ENCODE results near the gene DNAJC16. TPM values are rescaled to one million over a fixed set of nuclear protein-coding genes. Genes with fewer than 3 reads are reported as not detected.

Gene DNAJC16
- total and polyA plus RNA-seq, 2 of the 4 experiments (the other 2 are of a cell fraction), result 8.0 to 13.1 TPM

DNA sequence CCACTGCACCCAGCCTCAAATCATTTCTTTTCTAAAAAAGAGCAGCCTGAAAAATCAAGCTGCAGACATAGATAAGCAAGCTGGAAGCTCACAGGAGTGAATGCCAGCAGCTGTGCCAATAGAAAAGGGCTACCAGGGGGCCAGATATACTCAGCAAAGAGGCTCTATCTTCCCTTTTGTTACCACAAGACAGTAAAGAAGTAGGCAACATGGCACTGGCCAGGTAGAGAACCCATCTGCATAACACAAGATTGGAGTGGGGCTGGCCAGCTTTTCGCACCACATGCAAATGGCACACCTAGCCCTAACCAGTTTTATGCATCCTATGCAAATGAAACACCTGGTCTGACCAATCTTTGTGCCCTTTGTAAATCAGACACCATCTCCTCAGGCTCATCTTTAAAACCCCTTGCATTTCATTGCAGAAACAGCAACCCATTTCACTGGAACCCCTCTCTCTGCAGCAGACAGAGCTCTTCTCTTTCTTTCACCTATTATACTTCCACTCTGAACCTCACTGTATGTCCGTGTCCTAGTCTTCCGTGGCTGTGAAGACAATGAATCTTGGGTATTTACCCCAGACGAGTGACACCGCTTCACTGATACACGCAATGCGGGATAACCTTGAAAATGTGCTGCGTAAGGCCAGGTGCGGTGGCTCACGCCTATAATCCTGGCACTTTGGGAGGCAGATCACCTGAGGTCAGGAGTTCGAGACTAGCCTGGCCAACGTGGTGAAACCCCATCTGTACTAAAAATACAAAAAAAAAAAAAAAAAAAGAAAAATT lies 17.8 kb upstream of the DNAJC16 start (continued):
- TF ChIP-seq, protein P1, sequence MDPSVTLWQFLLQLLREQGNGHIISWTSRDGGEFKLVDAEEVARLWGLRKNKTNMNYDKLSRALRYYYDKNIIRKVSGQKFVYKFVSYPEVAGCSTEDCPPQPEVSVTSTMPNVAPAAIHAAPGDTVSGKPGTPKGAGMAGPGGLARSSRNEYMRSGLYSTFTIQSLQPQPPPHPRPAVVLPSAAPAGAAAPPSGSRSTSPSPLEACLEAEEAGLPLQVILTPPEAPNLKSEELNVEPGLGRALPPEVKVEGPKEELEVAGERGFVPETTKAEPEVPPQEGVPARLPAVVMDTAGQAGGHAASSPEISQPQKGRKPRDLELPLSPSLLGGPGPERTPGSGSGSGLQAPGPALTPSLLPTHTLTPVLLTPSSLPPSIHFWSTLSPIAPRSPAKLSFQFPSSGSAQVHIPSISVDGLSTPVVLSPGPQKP (IDR thresholded peaks at IDR 0.05; ENCODE audit: borderline replicate concordance, low read depth, low read length), result no peak

DNA sequence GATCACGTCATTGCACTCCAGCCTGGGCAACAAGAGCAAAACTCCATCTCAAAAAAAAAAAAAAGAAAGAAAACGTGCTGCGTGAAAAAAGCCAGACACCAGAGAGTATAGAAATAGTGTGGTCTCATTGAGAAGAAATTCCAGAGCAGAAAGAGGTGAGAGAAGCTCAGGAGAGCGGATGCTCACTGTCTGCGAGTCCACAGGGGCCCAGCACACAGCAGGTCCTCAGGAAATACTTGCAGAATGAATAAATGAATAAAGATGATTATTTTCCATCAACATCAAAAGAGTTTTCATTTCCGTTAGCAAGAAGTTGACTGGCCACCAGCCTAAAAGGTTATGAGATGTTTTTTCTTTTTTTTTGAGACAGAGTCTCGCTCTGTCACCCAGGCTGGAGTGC lies 17.1 kb upstream of the DNAJC16 start:
- CTCF ChIA-PET, result interaction anchor here (0.7 to 0.9 kb wide), 2 partner anchors 8 to 240 kb away, joined by 3 to 4 read pairs; no protein-coding TSS in a partner anchor
- H3K4me2 ChIP-seq (ENCODE audit: low read depth, low read length), result no peak overlapping the region
- intact Hi-C loops (cut with micrococcal nuclease), result no loop called here
- dilution Hi-C loops (cut with HindIII; ENCODE audit: low sequenced_read_pairs, unreplicated experiment), result no loop called here
- H3K4me3 ChIP-seq (ENCODE audit: insufficient read depth, low read depth, low read length), result no peak overlapping the region
- H3K9me1 ChIP-seq (ENCODE audit: insufficient read depth, low read length), result no peaks in the 10 kb centered on the region
- no peak overlapping the region for H3K18ac ChIP-seq (ENCODE audit: low read depth, low read length)
- no peak overlapping the region for H4K91ac ChIP-seq (ENCODE audit: insufficient read depth, low read depth, low read length)
- H2BK15ac ChIP-seq (ENCODE audit: low read depth, low read length), result no peak overlapping the region
- H2BK120ac ChIP-seq (ENCODE audit: low read depth, low read length), result no peak overlapping the region
- no peaks in the 10 kb centered on the region for H3K9me3 ChIP-seq (ENCODE audit: control insufficient read depth, insufficient read depth, low read length)
- no peak overlapping the region for H4K5ac ChIP-seq (ENCODE audit: low read depth, low read length)
- H4K20me1 ChIP-seq (ENCODE audit: insufficient read depth, low read length), result no peaks in the 10 kb centered on the region
- no peak overlapping the region for H2BK20ac ChIP-seq (ENCODE audit: low read depth, low read length)
- no peaks in the 10 kb centered on the region for H3K79me1 ChIP-seq (ENCODE audit: low read depth in 1 of 2, low read length in 2 of 2)
- H3K36me3 ChIP-seq (ENCODE audit: control insufficient read depth, insufficient read depth, low read length), result peaks cover 5% of the 10 kb centered on the region; the same call in 1 of the 2 replicates
- H3K4me1 ChIP-seq (ENCODE audit: control insufficient read depth, insufficient read depth, low read length), result no peaks in the 10 kb centered on the region; the same call in 1 of the 2 replicates
- no peak for DNase-seq
- no peaks in the 10 kb centered on the region for H3K27me3 ChIP-seq (ENCODE audit: control insufficient read depth, insufficient read depth, low read length)
- no CpG with 5 or more reads among the region's 7 CpGs for WGBS, 2 experiments (ENCODE audit: extremely low coverage in 2 of 2, insufficient read length in 1 of 2)
- ATAC-seq (ENCODE audit: low read depth), result no peak
- H3K56ac ChIP-seq (ENCODE audit: extremely low read depth, insufficient read depth, low read length), result no peak overlapping the region
- no peak overlapping the region for H3K9ac ChIP-seq (ENCODE audit: low read depth, low read length)
- no peak overlapping the region for H3K14ac ChIP-seq (replicated peaks; ENCODE audit: low read depth, low read length)
- in situ Hi-C loops (cut with MboI; ENCODE audit: low sequenced_read_pairs), result loop anchor here (10.0 kb wide), 1 partner anchor 195 kb away; no protein-coding TSS in a partner anchor
- no peak overlapping the region for H3K27ac ChIP-seq (ENCODE audit: insufficient read depth, low read length)
- BruUV-seq (replicated peaks), result no TSS peak
- no peak overlapping the region for H2AK5ac ChIP-seq (ENCODE audit: low read depth, low read length)
- no peak overlapping the region for H3K23ac ChIP-seq (ENCODE audit: low read depth, low read length)
- no peak overlapping the region for H2AFZ ChIP-seq (replicated peaks; ENCODE audit: low read length, poor library complexity)
- no peak overlapping the region for H2AK9ac ChIP-seq (replicated peaks; ENCODE audit: low read depth, low read length, poor library complexity)
- POLR2A ChIA-PET (ENCODE audit: unreplicated experiment), result no interaction called here
- H3K4ac ChIP-seq (ENCODE audit: low read depth, low read length), result no peak overlapping the region
- no peak overlapping the region for H2BK5ac ChIP-seq (ENCODE audit: low read depth, low read length, poor library complexity, severe bottlenecking)
- H4K8ac ChIP-seq (ENCODE audit: low read depth in 2 of 2, low read length in 2 of 2), result no peak overlapping the region
- TF ChIP-seq CHD1 (IDR thresholded peaks at IDR 0.05; ENCODE audit: low read depth, low read length), result no peak
- TF ChIP-seq RFX5 (IDR thresholded peaks at IDR 0.05; ENCODE audit: low read depth, low read length), result no peak
- no peak for TF ChIP-seq POLR2A (IDR thresholded peaks at IDR 0.05; ENCODE audit: low read depth, low read length)
- TF ChIP-seq, protein P1 (IDR thresholded peaks at IDR 0.05; ENCODE audit: borderline replicate concordance, low read depth, low read length), result no peak
- TF ChIP-seq, protein P2, sequence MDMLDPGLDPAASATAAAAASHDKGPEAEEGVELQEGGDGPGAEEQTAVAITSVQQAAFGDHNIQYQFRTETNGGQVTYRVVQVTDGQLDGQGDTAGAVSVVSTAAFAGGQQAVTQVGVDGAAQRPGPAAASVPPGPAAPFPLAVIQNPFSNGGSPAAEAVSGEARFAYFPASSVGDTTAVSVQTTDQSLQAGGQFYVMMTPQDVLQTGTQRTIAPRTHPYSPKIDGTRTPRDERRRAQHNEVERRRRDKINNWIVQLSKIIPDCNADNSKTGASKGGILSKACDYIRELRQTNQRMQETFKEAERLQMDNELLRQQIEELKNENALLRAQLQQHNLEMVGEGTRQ (IDR thresholded peaks at IDR 0.05; ENCODE audit: low read depth, low read length), result no peak
- TF ChIP-seq, protein P3, sequence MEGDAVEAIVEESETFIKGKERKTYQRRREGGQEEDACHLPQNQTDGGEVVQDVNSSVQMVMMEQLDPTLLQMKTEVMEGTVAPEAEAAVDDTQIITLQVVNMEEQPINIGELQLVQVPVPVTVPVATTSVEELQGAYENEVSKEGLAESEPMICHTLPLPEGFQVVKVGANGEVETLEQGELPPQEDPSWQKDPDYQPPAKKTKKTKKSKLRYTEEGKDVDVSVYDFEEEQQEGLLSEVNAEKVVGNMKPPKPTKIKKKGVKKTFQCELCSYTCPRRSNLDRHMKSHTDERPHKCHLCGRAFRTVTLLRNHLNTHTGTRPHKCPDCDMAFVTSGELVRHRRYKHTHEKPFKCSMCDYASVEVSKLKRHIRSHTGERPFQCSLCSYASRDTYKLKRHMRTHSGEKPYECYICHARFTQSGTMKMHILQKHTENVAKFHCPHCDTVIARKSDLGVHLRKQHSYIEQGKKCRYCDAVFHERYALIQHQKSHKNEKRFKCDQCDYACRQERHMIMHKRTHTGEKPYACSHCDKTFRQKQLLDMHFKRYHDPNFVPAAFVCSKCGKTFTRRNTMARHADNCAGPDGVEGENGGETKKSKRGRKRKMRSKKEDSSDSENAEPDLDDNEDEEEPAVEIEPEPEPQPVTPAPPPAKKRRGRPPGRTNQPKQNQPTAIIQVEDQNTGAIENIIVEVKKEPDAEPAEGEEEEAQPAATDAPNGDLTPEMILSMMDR (conservative IDR thresholded peaks at IDR 0.05; ENCODE audit: low read depth, low read length), result no peak
- no peak for TF ChIP-seq RAD21 (IDR thresholded peaks at IDR 0.05; ENCODE audit: low read length)
- no peak for TF ChIP-seq MXI1 (IDR thresholded peaks at IDR 0.05; ENCODE audit: borderline replicate concordance, low read depth, low read length)
- no peak for TF ChIP-seq RCOR1 (IDR thresholded peaks at IDR 0.05; ENCODE audit: insufficient replicate concordance, low read length)
- no peak for TF ChIP-seq BHLHE40 (IDR thresholded peaks at IDR 0.05; ENCODE audit: low read depth, low read length)

Data from IMR-90 (cell line).